SIG-M5 (cell line): ENCODE data around the gene ERBB4.

Source experiments
- DNase-seq: peaks from one replicate; lab custom pipeline; 2025; lab: John Stamatoyannopoulos, UW

Gene ERBB4

GRCh38 chr2:212005085-212005671 lies 533.4 kb downstream of the ERBB4 start:
- no peak for DNase-seq

- no peak for DNase-seq
Observed at GRCh38 chr2:212001325-212001724, 537.3 kb downstream of the ERBB4 start.

GRCh38 chr2:211996857-211997256 lies 541.7 kb downstream of the ERBB4 start:
- DNase-seq, result no peak

GRCh38 chr2:211994806-211995205 lies 543.8 kb downstream of the ERBB4 start:
- no peak for DNase-seq

- no peak for DNase-seq
Observed at GRCh38 chr2:211990335-211990734, 548.3 kb downstream of the ERBB4 start.

GRCh38 chr2:211986313-211986712 lies 552.3 kb downstream of the ERBB4 start:
- DNase-seq, result no peak

GRCh38 chr2:211985393-211985792 lies 553.2 kb downstream of the ERBB4 start:
- no peak for DNase-seq

GRCh38 chr2:211982162-211982561 lies 556.4 kb downstream of the ERBB4 start:
- DNase-seq, result no peak

- DNase-seq, result no peak
Observed at GRCh38 chr2:211981451-211981850, 557.2 kb downstream of the ERBB4 start.

GRCh38 chr2:211976076-211976475 lies 562.5 kb downstream of the ERBB4 start:
- DNase-seq, result no peak

GRCh38 chr2:211967234-211967633 lies 571.4 kb downstream of the ERBB4 start:
- no peak for DNase-seq

- DNase-seq, result no peak
Observed at GRCh38 chr2:211963969-211964368, 574.6 kb downstream of the ERBB4 start.

- no peak for DNase-seq
Observed at GRCh38 chr2:211957799-211958198, 580.8 kb downstream of the ERBB4 start.

- DNase-seq, result no peak
Observed at GRCh38 chr2:211955648-211956047, 583.0 kb downstream of the ERBB4 start.

GRCh38 chr2:211948932-211949331 lies 589.7 kb downstream of the ERBB4 start:
- no peak for DNase-seq

- DNase-seq, result no peak
Observed at GRCh38 chr2:211946960-211947359, 591.6 kb downstream of the ERBB4 start.

- DNase-seq, result no peak
Observed at GRCh38 chr2:211944572-211944971, 594.0 kb downstream of the ERBB4 start.

- no peak for DNase-seq
Observed at GRCh38 chr2:211942153-211942552, 596.4 kb downstream of the ERBB4 start.

- DNase-seq, result no peak
Observed at GRCh38 chr2:211941216-211941747, 597.3 kb downstream of the ERBB4 start.

- no peak for DNase-seq
Observed at GRCh38 chr2:211939177-211939576, 599.4 kb downstream of the ERBB4 start.

GRCh38 chr2:211934811-211935210 lies 603.8 kb downstream of the ERBB4 start:
- DNase-seq, result no peak

GRCh38 chr2:211931314-211931713 lies 607.3 kb downstream of the ERBB4 start:
- no peak for DNase-seq

- DNase-seq, result no peak
Observed at GRCh38 chr2:211930331-211930730, 608.3 kb downstream of the ERBB4 start.

- DNase-seq, result no peak
Observed at GRCh38 chr2:211928201-211928600, 610.4 kb downstream of the ERBB4 start.
